ENCODE measurements around the gene ISG15. TPM values are rescaled to one million over a fixed set of nuclear protein-coding genes. Genes with fewer than 3 reads are reported as not detected.

ISG15 gene
- total and polyA plus RNA-seq, 7 donors = 2.9 to 22.1 (median 12.4) TPM

DNA sequence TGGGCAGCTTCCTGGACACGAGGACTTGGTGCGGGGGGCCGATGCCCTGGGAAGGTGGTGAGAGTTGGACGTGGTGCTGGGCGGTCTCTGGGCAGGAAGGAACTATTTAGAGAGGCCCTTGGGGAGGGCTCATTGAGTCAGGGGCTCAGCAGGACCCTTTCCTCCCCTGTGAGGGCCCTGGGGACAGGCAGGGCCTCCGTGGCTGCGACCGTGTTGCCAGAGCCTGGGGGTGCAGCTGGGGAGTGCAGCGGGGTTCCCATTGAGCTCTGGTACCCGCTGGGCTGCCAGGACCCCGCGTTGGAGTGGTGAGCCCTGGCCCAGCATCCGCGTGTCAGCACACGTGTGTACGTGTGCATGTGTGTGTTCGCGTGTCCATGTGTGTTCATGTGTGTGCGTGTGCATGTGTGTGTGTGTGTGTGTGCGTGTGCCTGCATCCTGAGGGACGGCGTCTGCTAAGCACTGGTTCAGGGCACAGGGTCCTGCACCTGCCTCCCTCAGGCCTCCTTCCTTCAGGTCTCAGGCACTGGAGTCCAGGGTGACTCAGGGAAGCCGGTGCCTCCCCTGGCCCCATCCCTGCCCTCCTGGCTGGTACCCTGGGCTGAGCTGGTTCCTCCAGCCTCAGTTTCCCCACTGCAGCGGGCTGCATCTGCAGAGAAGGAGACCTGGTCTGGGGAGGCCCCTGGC, 50.1 kb downstream of the ISG15 start:
- DNase-seq (no peak), ATAC-seq (peak in 1 of 4 donors; percentile 4)
- Histone ChIP-seq H3K27me3 (ENCODE audit: insufficient read depth in 3 of 3, low read length in 2 of 3) (peaks cover 0 to 88% (median 45%) of the 10 kb centered on the region in 3 donors), H3K4me3 (no peak overlapping the region), H3K27ac (no peak overlapping the region), H3K36me3 (ENCODE audit: insufficient read depth in 1 of 2, low read depth in 1 of 2) (no peaks in the 10 kb centered on the region), H3K9me3 (no peaks in the 10 kb centered on the region), H3K4me1 (no peaks in the 10 kb centered on the region)
- TF ChIP-seq, protein P1, sequence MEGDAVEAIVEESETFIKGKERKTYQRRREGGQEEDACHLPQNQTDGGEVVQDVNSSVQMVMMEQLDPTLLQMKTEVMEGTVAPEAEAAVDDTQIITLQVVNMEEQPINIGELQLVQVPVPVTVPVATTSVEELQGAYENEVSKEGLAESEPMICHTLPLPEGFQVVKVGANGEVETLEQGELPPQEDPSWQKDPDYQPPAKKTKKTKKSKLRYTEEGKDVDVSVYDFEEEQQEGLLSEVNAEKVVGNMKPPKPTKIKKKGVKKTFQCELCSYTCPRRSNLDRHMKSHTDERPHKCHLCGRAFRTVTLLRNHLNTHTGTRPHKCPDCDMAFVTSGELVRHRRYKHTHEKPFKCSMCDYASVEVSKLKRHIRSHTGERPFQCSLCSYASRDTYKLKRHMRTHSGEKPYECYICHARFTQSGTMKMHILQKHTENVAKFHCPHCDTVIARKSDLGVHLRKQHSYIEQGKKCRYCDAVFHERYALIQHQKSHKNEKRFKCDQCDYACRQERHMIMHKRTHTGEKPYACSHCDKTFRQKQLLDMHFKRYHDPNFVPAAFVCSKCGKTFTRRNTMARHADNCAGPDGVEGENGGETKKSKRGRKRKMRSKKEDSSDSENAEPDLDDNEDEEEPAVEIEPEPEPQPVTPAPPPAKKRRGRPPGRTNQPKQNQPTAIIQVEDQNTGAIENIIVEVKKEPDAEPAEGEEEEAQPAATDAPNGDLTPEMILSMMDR (IDR thresholded peaks at IDR 0.05) = no peak
- WGBS, 3 donors = 64 to 67% (median 66%) methylated on average over 19 to 24 of the region's 24 CpGs
- intact Hi-C loops (cut with DNase I) = loop anchor here (1.0 to 2.0 kb wide), 3 partner anchors 31 to 79 kb away; no protein-coding TSS in a partner anchor

Other genes with a start within 250 kb of the ISG15 start
- 1 to 10 TPM in 2 of 4 donors, under 1 TPM in 1, not detected in 1; 0.37 to 6.9 (median 1.5) TPM for gene SAMD11, start 89.6 kb upstream of the ISG15 start, total RNA-seq
- 1 to 10 TPM in 1 of 3 donors, under 1 TPM in 2; 0.28 to 1.5 (median 0.58) TPM for gene SAMD11, start 89.6 kb upstream of the ISG15 start, polyA plus RNA-seq
- 10 to 100 TPM; 61.4 to 87.0 (median 82.7) TPM for gene NOC2L, start 54.2 kb upstream of the ISG15 start, total RNA-seq
- 100 to 1,000 TPM in 1 of 3 donors, 10 to 100 TPM in 2; 78.1 to 106 (median 92.7) TPM for gene NOC2L, start 54.2 kb upstream of the ISG15 start, polyA plus RNA-seq
- 1 to 10 TPM; 2.1 to 3.8 (median 3.0) TPM for gene KLHL17, start 52.9 kb upstream of the ISG15 start, total RNA-seq
- 1 to 10 TPM; 3.4 to 5.5 (median 4.1) TPM for gene KLHL17, start 52.9 kb upstream of the ISG15 start, polyA plus RNA-seq
- not detected for gene PLEKHN1, start 47.0 kb upstream of the ISG15 start, total RNA-seq
- gene PLEKHN1, start 47.0 kb upstream of the ISG15 start, polyA plus RNA-seq = under 1 TPM in 1 of 3 donors, not detected in 2; 0.03 TPM
- gene PERM1, start 31.4 kb upstream of the ISG15 start, total RNA-seq = 100 to 1,000 TPM in 2 of 4 donors, 10 to 100 TPM in 2; 13.9 to 249 (median 109) TPM
- gene PERM1, start 31.4 kb upstream of the ISG15 start, polyA plus RNA-seq = 100 to 1,000 TPM in 1 of 3 donors, 10 to 100 TPM in 2; 38.1 to 239 (median 58.5) TPM
- 10 to 100 TPM in 3 of 4 donors, 1 to 10 TPM in 1; 7.2 to 21.8 (median 12.6) TPM for gene HES4, start 13.4 kb upstream of the ISG15 start, total RNA-seq
- 10 to 100 TPM in 1 of 3 donors, 1 to 10 TPM in 2; 2.3 to 20.2 (median 5.4) TPM for gene HES4, start 13.4 kb upstream of the ISG15 start, polyA plus RNA-seq
- gene AGRN, start 6.6 kb downstream of the ISG15 start, total RNA-seq = 1 to 10 TPM; 3.4 to 5.4 (median 4.6) TPM
- 1 to 10 TPM; 1.3 to 3.0 (median 1.4) TPM for gene AGRN, start 6.6 kb downstream of the ISG15 start, polyA plus RNA-seq
- not detected for gene RNF223, start 60.8 kb downstream of the ISG15 start, total RNA-seq
- not detected for gene RNF223, start 60.8 kb downstream of the ISG15 start, polyA plus RNA-seq
- 1 to 10 TPM; 1.5 to 3.5 (median 2.6) TPM for gene C1orf159, start 102.6 kb downstream of the ISG15 start, total RNA-seq
- gene C1orf159, start 102.6 kb downstream of the ISG15 start, polyA plus RNA-seq = 1 to 10 TPM; 4.1 to 6.7 (median 4.3) TPM
- under 1 TPM in 1 of 4 donors, not detected in 3; 0.27 TPM for gene TTLL10, start 160.4 kb downstream of the ISG15 start, total RNA-seq
- gene TTLL10, start 160.4 kb downstream of the ISG15 start, polyA plus RNA-seq = under 1 TPM; 0.03 to 0.10 (median 0.10) TPM
- gene TNFRSF18, start 193.1 kb downstream of the ISG15 start, total RNA-seq = under 1 TPM in 1 of 4 donors, not detected in 3; 0.27 TPM
- gene TNFRSF18, start 193.1 kb downstream of the ISG15 start, polyA plus RNA-seq = under 1 TPM; 0.04 to 0.76 (median 0.13) TPM
- 1 to 10 TPM; 1.4 to 4.6 (median 3.7) TPM for gene TNFRSF4, start 200.7 kb downstream of the ISG15 start, total RNA-seq
- 1 to 10 TPM; 1.7 to 3.8 (median 2.6) TPM for gene TNFRSF4, start 200.7 kb downstream of the ISG15 start, polyA plus RNA-seq
- gene SDF4, start 218.5 kb downstream of the ISG15 start, total RNA-seq = 100 to 1,000 TPM in 1 of 4 donors, 10 to 100 TPM in 3; 70.6 to 109 (median 82.5) TPM
- gene SDF4, start 218.5 kb downstream of the ISG15 start, polyA plus RNA-seq = 100 to 1,000 TPM in 2 of 3 donors, 10 to 100 TPM in 1; 67.5 to 129 (median 108) TPM
- gene B3GALT6, start 218.7 kb downstream of the ISG15 start, total RNA-seq = 10 to 100 TPM in 3 of 4 donors, 1 to 10 TPM in 1; 8.9 to 13.7 (median 11.1) TPM
- gene B3GALT6, start 218.7 kb downstream of the ISG15 start, polyA plus RNA-seq = 10 to 100 TPM in 2 of 3 donors, 1 to 10 TPM in 1; 7.7 to 30.3 (median 15.6) TPM
- gene C1QTNF12, start 233.2 kb downstream of the ISG15 start, total RNA-seq = 1 to 10 TPM in 2 of 4 donors, under 1 TPM in 2; 0.75 to 1.4 (median 1.0) TPM
- gene C1QTNF12, start 233.2 kb downstream of the ISG15 start, polyA plus RNA-seq = under 1 TPM; 0.13 to 0.98 (median 0.36) TPM